Colonic mucosa (tissue), 4 donors: ENCODE results near the gene KRT26. TPM values are rescaled to one million over a fixed set of nuclear protein-coding genes. Genes with fewer than 3 reads are reported as not detected.

ENCODE experiments used
- DNase-seq: peaks from one replicate; pipeline ENCODE4 v3.0.0-alpha.2; 2020
- H3K27ac ChIP-seq: fragments of 200-600 bp; one replicate; pipeline ENCODE4 v1.8.0; 2021
- H3K27me3 ChIP-seq: fragments of 200-600 bp; one replicate; pipeline ENCODE4 v1.8.0; 2021
- H3K36me3 ChIP-seq: fragments of 200-600 bp; one replicate; pipeline ENCODE4 v1.8.0; 2021
- H3K4me1 ChIP-seq: fragments of 200-600 bp; one replicate; pipeline ENCODE4 v1.8.0; 2021; ENCODE audit warnings: mild to moderate bottlenecking
- H3K4me3 ChIP-seq: fragments of 200-600 bp; one replicate; pipeline ENCODE4 v1.8.0; 2021
- H3K9ac ChIP-seq, 2 donors: one replicate each; pipeline ENCODE4 v1.7.0; 2013; ENCODE audit warnings: control low read depth in 2 of 2, low read depth in 2 of 2, low read length in 2 of 2
- H3K9me3 ChIP-seq: fragments of 200-600 bp; one replicate; pipeline ENCODE4 v1.8.0; 2021
- intact Hi-C: fragments of 100-400 bp; cut with DNase I; formaldehyde crosslinking; loops from one replicate; pipeline ENCODE4 v1.14.1; 2022
- total RNA-seq, 2 donors: library from RNA; stranded (reverse); fragmentation: NEBNext Ultra II Directional in 1 of 2; extraction: Animal tissue kit (Norgen Biotek cat#: 25700) in 1 of 2; gene quantifications; one replicate each; pipeline ENCODE4 v1.2.1, GENCODE V29; 2021
- TF ChIP-seq, protein P1 (sequence below): fragments of 200-600 bp; IDR thresholded peaks from one replicate; pipeline ENCODE4 v1.8.0; 2022; ENCODE audit warnings: antibody characterized with exemption, mild to moderate bottlenecking
- donor health status: healthy.
- donor health status: DM: no; HTN: no; CAD: no.
- donor health status: DM: no; HTN: no; CAD: no.

KRT26 gene
- total RNA-seq, 2 donors from 2014 or later, result not detected

DNA sequence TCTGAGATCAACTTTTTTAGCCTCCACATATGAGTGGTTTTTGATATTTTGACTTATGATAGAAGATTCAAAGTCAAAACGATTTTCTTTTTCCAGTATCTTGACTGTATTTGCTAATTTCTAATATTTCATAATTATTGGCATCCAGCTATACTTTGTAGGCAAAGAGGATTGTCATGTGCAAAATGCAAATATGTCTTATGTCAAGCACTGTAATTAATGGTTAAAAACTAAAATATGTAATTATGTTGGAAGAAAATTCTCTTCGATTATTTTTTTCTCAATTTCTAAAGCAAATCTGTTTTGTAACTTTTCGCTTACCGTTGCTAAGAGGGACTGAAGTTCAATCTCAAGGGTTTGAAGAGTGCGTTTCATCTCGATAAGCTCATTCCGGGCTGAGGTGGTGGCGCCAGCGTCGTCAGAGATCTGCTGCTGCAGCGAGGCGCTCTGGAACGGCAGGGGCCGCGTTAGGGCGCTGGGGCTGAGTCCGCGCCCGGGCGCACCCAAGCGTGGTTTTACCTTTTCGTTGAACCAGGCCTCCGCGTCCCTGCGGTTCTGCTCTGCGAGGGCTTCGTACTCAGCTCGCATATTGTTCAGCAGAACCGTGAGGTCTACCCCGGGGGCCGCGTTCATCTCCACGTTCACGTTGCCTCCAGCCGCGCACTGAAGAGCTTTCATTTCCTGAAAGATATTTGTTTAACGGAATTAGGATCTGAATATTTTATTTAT lies 7.3 kb upstream of the KRT26 start:
- Histone ChIP-seq H3K36me3 (no peaks in the 10 kb centered on the region), H3K4me3 (no peak overlapping the region)

DNA sequence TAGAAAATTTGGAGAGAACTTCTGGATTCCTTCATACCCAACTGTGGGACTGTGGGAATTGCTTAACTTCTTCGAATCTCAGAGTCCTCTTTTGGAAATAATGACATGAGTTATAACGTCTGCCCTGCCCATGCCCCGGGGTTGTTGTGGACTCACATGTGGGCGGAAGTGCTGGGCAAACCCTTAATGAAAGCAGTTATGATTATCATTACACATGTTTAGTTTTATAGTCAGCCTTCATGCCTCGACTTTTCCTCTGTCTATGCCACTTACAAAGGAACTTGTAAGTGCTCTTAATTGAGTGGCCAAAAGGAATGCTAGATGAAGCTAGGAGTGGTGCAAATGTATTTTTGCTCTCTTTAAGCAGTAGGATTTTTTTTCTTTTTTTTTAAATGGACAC lies 6.5 kb upstream of the KRT26 start:
- peaks cover 17% of the 10 kb centered on the region for H3K27me3 ChIP-seq
- DNase-seq, result no peak
- no peaks in the 10 kb centered on the region for H3K9me3 ChIP-seq
- no peak overlapping the region for H3K27ac ChIP-seq
- no peak overlapping the region for H3K9ac ChIP-seq
- H3K4me1 ChIP-seq, result no peaks in the 10 kb centered on the region
- no peaks in the 10 kb centered on the region for H3K36me3 ChIP-seq
- intact Hi-C loops, result no loop called here
- TF ChIP-seq, protein P1, sequence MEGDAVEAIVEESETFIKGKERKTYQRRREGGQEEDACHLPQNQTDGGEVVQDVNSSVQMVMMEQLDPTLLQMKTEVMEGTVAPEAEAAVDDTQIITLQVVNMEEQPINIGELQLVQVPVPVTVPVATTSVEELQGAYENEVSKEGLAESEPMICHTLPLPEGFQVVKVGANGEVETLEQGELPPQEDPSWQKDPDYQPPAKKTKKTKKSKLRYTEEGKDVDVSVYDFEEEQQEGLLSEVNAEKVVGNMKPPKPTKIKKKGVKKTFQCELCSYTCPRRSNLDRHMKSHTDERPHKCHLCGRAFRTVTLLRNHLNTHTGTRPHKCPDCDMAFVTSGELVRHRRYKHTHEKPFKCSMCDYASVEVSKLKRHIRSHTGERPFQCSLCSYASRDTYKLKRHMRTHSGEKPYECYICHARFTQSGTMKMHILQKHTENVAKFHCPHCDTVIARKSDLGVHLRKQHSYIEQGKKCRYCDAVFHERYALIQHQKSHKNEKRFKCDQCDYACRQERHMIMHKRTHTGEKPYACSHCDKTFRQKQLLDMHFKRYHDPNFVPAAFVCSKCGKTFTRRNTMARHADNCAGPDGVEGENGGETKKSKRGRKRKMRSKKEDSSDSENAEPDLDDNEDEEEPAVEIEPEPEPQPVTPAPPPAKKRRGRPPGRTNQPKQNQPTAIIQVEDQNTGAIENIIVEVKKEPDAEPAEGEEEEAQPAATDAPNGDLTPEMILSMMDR, result no peak
- H3K4me3 ChIP-seq, result no peak overlapping the region

More for the DNA sequence above, 7.3 kb upstream of the KRT26 start:
- TF ChIP-seq, protein P1, result no peak
- H3K9me3 ChIP-seq, result no peaks in the 10 kb centered on the region
- H3K27ac ChIP-seq, result no peak overlapping the region
- no peak overlapping the region for H3K9ac ChIP-seq
- intact Hi-C loops, result no loop called here
- no peaks in the 10 kb centered on the region for H3K4me1 ChIP-seq
- DNase-seq, result no peak
- peaks cover 17% of the 10 kb centered on the region for H3K27me3 ChIP-seq

DNA sequence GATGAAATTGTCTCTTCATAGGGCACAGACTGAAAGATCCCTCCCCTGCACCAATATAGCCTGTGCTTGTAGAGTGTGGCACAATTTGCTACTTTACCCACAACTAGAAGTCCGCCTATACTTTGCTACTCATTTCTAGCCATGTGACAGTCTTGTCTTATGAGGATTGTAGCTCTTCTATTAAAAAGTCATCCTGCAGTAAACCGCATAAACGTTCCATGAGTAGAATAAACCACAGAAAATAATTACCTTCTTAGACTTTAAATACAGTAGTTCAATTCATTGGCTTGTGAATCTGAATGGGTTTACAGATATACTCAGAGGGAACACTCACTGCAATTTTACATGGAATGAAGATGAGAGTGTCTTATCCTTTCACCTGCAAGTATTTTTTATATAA lies 6.0 kb upstream of the KRT26 start:
- intact Hi-C loops, result no loop called here
- no peaks in the 10 kb centered on the region for H3K4me1 ChIP-seq
- H3K4me3 ChIP-seq, result no peak overlapping the region
- no peak for DNase-seq
- no peaks in the 10 kb centered on the region for H3K36me3 ChIP-seq
- no peaks in the 10 kb centered on the region for H3K9me3 ChIP-seq
- peaks cover 17% of the 10 kb centered on the region for H3K27me3 ChIP-seq
- no peak overlapping the region for H3K9ac ChIP-seq
- H3K27ac ChIP-seq, result no peak overlapping the region
- TF ChIP-seq, protein P1, result no peak

DNA sequence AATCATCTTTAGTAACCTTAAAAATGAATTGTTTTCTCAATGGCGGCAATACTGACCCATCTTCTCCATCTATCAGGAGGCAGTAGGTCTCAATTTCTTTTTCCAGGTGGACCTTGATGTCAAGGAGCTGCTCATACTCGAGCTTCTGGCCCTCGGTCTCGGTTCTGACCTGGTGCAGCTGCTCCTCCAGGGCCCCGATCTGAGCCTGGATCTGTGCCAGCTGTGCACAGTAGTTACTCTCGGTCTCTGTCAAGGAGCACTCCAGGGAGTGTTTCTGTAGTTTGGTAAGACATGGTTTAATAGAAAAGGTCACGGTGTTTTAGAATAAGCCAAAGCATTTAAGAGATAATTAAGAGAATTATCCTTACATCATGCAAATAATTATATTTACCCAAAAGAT lies 5.5 kb upstream of the KRT26 start:
- Histone ChIP-seq H3K4me3 (no peak overlapping the region), H3K36me3 (no peaks in the 10 kb centered on the region), H3K27ac (no peak overlapping the region), H3K9ac (no peak overlapping the region), H3K4me1 (no peaks in the 10 kb centered on the region), H3K9me3 (no peaks in the 10 kb centered on the region), H3K27me3 (peaks cover 17% of the 10 kb centered on the region)
- DNase-seq, result no peak
- TF ChIP-seq, protein P1, result no peak
- intact Hi-C loops, result no loop called here

DNA sequence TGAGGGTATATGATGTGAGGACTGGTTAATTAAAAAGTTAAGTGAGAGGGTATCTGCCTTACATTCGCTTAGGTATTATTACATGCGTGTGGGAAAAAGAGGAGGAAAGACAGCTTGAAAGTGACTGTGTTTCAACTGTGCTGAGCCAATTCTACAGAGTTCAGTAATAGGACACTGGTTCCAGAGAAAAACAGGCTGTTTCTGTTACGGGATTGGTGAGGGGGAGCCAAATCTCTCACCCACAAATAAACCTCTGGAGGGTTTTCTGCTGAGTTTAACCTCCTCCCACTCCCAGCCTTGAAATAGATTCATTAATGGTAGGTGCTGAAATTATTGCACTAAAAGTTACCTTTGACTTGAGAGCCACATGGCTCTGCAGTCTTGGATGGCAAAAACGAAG lies 3.9 kb upstream of the KRT26 start:
- Histone ChIP-seq H3K27me3 (peaks cover 17% of the 10 kb centered on the region), H3K36me3 (no peaks in the 10 kb centered on the region), H3K9ac (no peak overlapping the region), H3K4me3 (no peak overlapping the region), H3K9me3 (no peaks in the 10 kb centered on the region), H3K27ac (no peak overlapping the region), H3K4me1 (no peaks in the 10 kb centered on the region)
- DNase-seq, result no peak
- TF ChIP-seq, protein P1, result no peak
- intact Hi-C loops, result no loop called here
